ENCODE results near the gene AATK.

- TF ChIP-seq CEBPB (IDR thresholded peaks at IDR 0.05) (no peak), EHF (CRISPR knock-in tag; IDR thresholded peaks at IDR 0.05) (no peak), SMC3 (IDR thresholded peaks at IDR 0.05) (no peak), POLR2A (IDR thresholded peaks at IDR 0.05; ENCODE audit: low read length) (no peak)
Measured at GRCh38 chr17:81086789-81087551, 79.1 kb downstream of the AATK start.

All from A549 (cell line).